Panc1 (cell line): ENCODE measurements around the gene TGM3.

Source experiments
- POLR2AphosphoS5 ChIP-seq: IDR thresholded peaks from 2 replicates; pipeline ENCODE4 v1.6.1; 2012; ENCODE audit warnings: mild to moderate bottlenecking, low read depth, low read length, moderate library complexity
- SIN3A ChIP-seq: IDR thresholded peaks from 2 replicates; pipeline ENCODE4 v1.6.1; 2012; ENCODE audit warnings: low read depth, mild to moderate bottlenecking, low read length, moderate library complexity, borderline replicate concordance; ENCODE audit not compliant: insufficient read depth
- TCF7L2 ChIP-seq: IDR thresholded peaks from 2 replicates; pipeline ENCODE4 v1.6.1; 2011; ENCODE audit warnings: mild to moderate bottlenecking, low read depth, low read length, inconsistent platforms
- TF ChIP-seq, protein P1 (sequence below): fragments of 450-650 bp; IDR thresholded peaks from 2 replicates; pipeline ENCODE4 v1.5.1; 2017; ENCODE audit warnings: mild to moderate bottlenecking

- TF ChIP-seq, protein P1, sequence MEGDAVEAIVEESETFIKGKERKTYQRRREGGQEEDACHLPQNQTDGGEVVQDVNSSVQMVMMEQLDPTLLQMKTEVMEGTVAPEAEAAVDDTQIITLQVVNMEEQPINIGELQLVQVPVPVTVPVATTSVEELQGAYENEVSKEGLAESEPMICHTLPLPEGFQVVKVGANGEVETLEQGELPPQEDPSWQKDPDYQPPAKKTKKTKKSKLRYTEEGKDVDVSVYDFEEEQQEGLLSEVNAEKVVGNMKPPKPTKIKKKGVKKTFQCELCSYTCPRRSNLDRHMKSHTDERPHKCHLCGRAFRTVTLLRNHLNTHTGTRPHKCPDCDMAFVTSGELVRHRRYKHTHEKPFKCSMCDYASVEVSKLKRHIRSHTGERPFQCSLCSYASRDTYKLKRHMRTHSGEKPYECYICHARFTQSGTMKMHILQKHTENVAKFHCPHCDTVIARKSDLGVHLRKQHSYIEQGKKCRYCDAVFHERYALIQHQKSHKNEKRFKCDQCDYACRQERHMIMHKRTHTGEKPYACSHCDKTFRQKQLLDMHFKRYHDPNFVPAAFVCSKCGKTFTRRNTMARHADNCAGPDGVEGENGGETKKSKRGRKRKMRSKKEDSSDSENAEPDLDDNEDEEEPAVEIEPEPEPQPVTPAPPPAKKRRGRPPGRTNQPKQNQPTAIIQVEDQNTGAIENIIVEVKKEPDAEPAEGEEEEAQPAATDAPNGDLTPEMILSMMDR: no peak
- TF ChIP-seq POLR2AphosphoS5: no peak
- no peak for TF ChIP-seq SIN3A
- TF ChIP-seq TCF7L2: no peak
Observed at GRCh38 chr20:2301164-2301622, 5.4 kb downstream of the TGM3 start.
